ENCODE results near the gene GOSR1.
"Not testable (repeated sequence)": the region's sequence is repeated elsewhere in the genome, so short reads cannot be mapped to it uniquely, and the experiment has no call there.

The GOSR1 gene

DNA sequence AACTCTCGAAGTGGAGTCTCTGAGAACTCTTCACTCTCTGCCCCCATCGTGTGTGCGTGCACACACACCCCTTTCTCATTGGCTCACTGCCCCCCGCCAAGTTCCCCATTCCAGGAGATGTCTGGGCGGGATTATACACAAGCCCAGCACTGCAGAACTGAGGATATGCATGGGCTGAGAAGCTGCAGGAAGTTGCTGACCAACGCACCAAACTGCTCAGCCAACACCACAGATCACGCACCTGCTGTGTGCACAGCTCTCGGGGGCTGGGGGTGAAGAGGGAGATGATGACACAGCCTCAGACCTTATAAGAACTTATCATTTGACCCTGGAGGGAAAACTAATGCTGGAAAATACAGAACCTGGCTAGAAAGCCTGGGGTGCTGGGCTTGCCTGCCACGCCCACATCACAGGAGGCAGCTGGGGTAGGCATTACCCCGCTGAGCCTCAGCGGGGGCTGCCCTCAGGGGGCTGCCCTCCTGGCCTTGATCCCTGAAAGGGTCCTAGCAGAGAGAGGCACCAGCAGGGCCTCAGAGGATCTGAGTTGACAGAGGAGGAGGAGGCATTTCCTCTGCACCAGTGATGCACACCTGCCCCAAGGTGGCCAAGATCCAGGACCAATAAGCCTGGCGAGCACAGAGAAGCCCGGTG, 87.3 kb downstream of the GOSR1 start:
- DNase-seq, result not testable (repeated sequence)

DNA sequence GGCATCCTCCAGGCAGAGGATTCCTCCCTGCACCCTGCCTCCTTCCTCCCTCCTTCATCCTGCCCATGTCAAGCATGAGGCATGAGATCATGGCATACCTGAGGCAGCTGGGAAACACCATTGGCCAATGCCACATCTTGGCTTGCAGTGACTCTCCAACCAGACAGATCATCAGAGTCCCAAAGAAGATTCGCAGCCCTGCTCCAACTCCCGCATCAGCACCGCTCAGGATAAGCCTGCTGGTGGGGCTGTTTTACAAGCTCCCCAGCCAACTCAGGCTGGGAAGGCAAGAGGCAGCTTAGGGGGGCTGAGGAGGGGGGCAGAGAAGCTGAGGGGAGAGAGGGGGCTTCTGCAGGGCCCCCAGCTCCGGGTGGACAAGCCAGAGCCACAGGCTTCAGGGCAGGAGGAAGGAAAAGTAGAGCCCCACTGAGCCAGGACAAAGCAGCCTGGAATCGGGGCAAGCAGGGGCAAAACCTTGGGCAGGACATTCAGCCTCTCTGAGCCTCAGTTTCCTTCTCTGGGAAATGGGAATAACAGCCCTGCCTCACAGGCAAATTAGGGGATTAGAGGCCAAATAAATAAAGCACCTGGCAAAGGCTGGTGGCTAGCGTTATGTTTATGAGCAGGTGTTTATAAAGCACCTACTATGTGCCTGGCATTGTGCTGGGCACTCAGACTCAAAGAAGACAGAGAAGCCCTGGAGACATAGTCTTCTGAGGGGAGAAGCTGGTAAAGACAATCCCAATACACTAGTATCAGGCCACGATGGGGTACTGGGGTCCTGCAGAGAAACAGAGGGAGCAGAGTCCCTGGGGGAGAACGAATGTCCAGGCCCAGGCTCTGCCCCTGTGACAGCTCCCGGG, 88.1 kb downstream of the GOSR1 start:
- DNase-seq, result peak; percentile 27

DNA sequence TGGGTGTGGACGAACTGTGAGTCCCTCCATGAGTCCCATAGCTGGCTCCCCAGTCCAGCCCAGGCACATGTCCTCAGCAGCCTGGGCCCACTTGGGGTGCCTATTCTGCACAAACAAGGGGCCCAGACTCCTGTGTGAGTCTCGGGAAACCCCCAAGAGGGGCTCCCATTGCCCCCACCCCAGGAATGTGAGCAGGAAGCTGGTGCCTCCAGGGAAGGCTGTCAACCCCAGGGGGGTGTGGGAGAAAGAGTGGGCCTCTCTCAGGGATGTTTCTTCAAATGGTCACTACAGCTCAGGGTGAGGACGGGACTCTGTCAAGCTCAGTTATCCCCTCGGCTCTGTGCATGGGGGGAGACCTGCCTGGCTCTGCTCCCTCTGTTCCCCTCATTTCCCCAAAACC, 88.9 kb downstream of the GOSR1 start:
- not testable (repeated sequence) for DNase-seq

DNA sequence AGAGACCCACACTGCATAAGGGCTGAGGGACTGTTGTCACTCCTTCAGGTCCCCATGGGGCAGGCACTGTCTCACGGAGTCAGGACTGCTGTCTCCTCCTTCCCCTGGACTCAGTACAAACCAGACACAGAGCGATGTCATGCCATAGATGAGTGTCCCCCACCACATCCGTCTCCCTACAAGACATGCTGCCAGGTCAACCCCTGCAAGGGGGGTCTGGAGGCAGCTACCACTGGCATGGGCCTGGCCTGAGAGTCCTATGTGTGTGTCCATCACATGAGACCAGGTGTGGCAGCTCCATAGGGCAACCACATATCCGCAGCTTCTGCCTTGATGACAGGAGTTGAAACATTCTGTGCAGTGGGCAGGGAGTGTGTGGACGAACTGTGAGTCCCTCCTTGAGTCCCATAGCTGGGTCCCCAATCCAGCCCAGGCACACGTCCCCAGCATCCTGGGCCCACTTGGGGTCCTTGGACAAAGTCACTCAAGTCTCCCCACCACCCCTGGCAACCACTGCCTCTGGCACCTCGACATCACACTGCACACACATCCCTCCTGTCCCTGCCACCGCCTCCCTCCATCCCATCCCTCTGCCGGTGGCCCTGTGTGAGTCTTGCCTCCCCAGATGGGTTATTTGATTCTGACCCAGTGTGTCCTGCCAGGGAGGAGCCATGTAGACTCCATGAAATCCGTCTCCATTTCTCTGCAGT, 89.5 kb downstream of the GOSR1 start:
- DNase-seq, result not testable (repeated sequence)

DNA sequence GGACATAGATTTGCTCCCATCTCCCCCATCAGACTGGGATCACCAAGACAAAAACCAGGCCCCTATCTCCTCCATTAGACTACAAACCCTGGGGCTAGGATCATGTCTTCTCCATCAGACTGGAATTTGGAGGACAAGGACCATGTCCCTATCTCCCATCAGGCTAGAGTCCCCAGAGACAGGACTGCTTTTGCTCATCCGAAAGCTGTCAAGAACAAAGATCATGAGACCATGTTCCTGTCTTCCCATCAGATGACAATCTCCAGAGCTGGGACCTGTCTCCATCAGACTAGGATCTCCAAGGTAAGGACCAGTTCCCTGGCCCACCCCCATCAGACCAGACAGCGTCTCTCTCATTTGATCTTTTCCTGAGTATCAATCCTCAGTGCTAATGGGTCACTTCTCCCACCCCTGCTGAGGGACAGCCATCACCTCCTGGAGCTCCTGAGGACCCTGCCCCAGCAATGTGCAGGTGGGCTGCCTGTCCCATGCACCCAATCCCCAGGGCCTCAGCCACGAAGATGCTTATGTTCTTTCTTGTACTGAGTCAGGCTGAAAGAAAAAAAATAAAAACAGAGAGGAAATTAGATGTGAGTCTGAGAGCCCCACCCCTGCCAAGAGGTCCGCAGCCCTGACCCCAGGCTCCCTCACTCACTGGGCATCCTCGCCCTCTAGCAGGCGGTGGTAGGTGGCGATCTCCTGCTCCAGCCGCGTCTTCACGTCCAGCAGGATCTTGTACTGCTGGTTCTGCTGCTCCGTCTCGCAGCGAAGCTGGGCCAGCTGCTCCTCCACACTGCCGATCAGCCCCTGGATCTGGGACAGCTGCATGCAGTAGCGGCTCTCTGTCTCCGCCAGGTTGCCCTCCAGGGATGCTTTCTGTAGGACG, 90.3 kb downstream of the GOSR1 start:
- no peak for DNase-seq

DNA sequence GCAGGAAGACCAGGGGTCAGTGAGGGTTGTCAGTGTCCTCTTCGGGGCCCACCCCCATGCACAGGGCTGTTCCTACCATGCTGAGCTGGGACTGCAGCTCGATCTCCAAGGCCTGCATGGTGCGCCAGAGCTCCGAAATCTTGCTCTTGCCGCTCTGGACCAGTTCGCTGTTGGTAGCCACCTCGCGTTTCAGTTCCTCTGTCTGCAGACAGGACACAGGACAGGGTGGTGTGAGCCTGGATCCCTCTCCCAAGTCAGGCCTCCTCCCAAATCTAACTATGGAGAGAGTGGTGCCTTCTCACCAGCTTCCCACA, 90.9 kb downstream of the GOSR1 start:
- DNase-seq, result no peak

DNA sequence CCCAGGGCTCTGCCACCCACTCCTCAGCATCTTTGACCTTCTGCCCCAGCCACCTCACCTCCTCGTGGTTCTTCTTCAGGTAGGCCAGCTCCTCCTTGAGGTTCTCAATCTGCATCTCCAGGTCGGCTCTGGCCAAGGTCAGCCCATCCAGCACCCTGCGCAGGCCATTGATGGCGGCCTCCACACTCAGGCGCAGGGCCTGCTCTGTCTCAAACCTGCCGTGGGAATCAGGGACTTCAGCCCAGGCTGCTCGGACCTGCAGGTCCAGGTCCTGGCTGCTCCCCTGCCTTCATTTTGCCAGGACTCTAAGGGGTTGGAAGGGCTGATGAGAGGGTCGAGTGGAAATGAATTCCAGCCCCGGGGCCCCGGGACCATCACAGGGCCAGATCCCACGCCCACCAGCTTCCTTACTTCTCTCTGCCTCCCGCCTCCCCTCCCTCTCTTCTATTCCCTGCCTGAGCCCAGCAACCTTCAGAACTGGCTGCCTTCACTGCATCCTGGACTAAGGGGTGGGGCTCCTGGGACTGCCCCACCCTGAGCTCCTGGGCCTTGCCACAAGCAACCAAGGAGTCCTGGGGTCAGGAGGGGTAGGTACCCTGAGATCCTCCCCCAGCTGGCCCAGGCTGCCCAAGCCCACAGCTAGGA, 92.4 kb downstream of the GOSR1 start:
- not testable (repeated sequence) for DNase-seq

DNA sequence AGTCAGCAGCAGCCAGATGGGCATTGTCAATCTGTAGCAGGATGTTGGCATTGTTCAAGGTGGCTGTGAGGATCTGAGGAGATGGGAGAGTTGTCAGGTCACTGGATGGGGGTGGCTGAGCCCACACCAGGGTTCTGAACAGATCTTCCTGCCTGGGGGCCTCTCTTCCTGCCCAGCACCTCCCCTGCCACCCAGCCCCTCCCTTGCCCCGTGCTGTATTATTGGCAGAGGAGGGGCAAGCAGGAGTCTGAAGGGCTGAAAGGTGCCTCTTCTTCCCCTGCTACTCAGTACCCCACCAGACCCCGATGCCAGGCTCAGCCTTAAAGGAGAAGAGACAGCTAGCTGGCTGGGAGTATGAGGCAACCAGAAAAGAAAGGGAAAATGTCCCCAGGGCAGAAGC, 93.0 kb downstream of the GOSR1 start:
- DNase-seq, result no peak

DNA sequence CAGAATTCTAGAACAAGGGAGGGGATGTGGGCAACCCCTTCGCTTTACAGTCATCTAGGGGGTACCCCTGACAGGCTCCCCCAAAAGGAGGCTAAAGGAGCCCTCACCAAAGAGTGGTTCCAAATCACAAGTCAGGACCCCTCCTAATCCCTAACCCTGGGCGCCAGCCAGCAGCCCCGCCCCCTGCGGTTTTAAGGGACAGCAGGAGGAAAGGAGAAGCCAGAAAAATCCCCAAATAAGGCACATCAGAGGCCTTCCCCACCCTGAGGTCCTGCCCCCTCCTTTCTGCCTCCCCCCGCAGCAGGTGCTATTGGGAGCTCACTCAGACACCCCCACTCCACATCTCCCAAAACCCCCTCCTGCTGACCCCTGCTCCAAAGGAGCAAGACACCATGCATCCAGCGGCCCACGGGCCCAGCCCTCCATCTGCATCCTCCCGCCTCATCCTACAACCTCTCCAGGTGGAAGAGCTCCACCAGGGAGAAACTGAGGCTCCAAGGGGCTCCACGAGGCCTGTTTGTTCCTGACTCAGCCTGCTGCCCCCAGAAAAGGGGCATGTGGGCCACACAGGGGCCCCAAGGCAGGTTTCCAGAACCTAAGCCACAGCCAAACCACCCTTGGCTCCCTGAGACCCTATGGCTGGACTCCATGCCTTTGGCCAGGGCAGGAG, 93.5 kb downstream of the GOSR1 start:
- no peak for DNase-seq

DNA sequence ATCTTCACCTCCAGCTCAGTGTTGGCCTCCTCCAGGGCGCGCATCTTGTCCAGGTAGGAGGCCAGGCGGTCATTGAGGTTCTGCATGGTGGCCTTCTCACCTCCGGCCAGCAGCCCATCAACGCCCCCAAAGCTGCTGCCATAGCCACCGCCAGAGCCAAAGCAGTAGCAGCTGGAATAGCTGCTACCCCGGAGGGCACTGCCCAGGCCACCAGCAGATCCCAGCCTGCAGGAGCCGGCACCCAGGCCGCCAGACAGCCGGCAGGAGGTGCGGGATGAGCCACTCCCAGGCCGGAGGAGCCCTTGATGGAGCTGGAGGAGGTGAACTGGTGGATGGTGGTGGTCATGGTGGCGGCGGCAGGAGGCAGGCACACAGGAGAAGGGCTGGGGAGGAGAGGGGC, 94.2 kb downstream of the GOSR1 start:
- DNase-seq, result not testable (repeated sequence)

DNA sequence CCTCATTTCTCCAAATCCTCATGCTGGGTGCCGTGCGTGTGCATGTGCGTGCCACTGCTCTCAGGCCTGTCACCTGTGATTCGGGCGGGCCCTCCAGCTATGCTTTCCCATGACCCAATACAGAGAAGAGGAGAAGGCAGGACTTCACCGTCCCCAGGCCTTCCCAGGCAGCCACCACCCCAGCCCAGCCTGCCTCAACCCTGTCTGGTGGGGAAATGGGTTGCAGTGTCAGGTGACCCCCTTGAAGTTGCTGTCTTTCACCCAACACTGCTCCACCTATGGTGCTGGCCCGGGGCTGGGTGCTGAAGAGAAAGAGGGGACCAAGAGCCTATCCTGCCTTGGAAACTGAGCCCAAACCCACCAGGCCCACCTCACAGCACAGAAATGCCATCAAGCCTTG, 94.7 kb downstream of the GOSR1 start:
- no peak for DNase-seq

DNA sequence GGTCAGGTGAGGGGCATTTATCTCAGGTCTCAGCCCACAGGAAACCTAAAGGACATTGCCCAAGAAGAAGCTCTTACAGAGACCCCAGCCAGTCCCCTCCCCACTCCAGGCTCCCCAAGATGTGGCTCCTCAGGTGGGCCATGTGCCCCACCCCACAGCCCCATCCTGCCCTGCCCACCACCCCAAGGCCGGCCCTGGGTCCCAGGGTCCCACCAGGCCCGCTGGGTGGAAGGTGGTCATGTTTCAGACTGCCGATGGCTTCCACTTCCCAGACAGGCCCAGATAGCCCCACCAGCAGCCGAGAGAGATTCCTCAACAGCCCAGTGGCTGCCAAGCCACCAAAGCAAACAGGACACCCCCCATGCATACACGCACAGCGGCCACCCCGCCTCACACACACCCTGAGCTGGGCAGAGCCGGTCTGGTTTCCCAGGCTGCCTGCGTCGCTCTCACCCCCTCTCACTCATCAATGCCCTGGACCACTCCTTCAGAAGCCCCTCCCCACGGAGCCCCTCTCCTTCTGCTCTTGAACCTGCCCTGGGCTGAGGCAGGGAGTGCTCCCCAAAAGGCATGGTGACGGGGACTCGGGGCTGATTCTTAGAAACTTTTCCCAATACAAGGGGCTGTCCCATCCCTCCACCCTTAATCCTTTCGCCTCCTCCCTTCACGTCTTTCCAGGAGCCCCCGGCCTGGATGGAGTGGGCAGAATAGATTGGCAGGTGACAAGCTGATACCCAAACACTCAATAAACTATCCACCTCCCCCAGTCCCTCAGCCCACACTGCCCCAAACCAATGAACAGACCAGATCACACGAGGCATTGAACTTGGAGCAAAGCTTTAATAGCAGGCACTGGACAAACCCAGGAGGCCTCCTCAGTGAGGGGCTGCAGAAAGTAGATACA, 95.7 kb downstream of the GOSR1 start:
- not testable (repeated sequence) for DNase-seq

DNA sequence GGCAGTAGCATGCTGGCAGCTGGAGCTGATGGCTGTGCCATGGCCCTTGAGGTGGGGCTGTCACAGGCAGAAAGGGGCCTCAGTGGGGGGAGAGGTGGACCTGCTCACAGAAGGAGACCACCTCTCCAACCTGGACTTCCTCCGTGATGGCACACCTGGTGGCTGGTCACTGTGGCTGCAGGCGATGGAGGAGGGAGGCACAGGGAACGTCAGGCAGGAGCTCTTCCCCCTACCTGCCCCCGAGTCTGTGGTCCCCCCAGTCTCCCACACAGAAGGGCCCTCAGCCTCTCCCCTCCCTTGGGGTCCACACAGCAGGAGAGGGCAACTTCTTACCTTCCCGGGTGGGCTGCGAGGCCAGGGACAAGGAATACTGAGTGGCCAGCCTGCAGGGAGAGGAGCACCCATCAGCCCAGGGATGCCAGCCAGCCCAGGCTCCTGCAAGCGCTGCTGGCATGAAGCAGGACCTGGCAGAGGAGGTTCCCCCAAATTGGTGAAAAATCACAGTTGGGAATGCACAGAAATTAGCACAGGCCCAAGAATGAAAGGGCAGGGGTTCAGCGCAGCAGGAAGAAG, 96.5 kb downstream of the GOSR1 start:
- DNase-seq, result no peak

DNA sequence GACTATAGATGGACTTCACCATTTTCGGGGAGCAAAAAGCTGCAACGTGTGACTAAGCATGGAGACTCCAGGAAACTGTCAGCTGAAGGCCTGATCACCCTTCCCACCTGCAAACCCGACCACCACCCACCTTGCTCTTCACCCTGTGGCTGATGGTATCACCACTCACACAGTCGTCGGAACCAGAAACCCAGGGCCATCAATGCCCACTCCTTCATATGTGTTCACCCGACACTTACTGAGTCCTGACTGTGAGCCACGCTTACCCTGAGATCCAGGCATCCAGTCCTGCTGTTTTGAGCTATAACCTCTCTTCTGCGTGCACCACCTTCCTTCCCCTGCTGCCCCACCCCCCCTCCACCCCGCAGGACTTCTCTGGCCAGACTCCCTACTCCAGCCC, 97.1 kb downstream of the GOSR1 start:
- DNase-seq, result not testable (repeated sequence)

DNA sequence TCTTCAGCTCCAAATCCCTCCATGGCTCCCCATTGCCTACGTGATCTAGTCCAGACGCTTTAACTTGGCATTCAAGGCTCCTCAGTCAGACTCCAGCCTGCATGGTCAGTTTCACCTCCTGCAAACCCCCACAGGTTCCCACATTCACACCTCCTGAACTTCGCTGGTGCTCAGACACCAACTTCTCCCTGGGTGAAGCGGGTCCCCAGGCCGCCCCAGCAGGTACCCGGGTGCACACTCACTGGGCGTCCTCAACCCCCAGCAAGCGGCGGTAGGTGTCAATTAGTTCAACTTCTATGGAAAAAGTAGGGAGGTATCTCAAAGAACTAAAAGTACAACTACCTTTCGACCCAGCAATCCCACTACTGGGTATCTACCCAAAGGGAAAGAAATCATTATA, 97.6 kb downstream of the GOSR1 start:
- DNase-seq, result not testable (repeated sequence)

DNA sequence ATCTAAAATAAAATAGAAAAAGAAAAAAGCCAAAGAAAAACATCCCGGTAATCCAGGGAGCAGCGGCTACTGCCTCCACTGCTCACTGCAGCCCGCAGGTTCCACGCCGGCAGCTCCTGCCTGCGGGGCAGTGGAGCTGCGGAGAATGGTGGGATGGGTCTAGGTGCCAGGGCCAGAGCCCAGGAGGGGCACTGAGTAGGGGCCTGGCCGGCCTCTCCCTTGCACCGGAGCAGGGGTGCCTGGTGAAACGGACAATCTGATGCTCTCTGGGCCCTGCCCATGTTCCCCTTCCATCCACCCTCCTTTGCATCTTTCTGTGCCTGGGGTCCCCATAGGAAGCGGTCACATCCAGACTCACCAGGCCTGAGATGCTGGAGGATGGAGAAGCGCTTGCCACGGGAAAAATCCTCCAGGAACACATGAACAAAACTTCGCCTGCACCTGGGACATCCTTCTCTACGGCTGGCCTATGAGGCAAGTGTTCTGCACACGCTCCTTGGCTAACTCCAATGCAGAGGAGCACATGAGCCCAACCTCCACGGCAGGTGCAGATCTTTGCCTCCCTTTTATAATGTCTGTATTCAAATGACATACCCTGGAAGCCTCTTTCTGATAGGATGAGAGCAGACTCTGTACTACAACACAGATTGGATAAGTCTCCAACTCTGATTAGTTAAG, 98.6 kb downstream of the GOSR1 start:
- not testable (repeated sequence) for DNase-seq

DNA sequence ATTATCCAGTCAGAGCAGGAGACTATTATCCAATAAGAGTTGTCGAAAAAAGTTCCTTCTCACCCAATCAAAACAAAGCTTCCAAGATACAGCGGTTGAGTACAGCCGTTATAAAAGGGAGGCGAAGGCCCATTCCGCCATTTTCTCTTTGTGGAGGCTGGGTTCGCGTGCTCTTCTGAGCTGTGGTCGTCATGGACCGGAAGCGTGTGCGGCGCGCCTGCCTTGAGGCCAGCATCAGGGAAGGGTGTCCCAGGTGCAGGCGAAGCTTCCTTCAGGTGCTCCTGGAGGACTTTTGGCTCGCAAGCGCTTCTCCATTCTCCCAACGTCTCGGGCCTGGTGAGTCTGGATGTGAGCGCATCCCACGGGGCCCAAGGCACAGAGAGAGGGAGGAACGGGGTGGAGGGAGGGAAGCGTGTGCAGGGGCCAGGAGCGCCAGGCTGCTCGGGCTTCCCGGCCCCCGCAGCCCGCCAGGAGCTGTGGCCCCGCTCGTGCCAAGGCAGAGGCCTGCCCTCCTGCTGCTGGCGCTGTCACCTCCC, 99.2 kb downstream of the GOSR1 start:
- no peak for DNase-seq
